GM21529 (cell line): Measurements from ENCODE around the gene FGL2.
"Not testable (repeated sequence)": the region's sequence is repeated elsewhere in the genome, so short reads cannot be mapped to it uniquely, and the experiment has no call there.

Experiments
- ATAC-seq: cut with Tn5 transposase; IDR thresholded peaks from one replicate; pipeline ENCODE4 v1.9.1; 2021; ENCODE audit not compliant: unreplicated experiment

FGL2 gene

DNA sequence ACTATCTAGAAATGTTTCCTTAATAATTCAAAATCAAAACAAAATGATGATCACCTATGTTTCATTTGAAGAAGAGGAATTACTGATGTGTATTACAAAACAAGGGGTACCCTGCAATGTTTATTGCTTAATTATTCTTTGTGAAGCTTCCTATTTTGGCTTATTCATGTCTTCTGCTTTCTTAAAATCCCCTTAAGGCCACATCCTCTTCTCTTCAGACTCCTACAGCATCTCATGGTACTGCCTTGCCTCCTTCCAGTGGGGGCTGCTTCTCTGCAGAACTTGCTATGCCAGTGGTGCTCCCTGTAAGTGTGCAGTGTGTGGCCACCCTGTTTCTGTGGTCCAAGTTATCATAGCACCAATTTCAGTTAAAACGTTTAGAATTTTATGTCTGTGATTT, 42.2 kb downstream of the FGL2 start:
- ATAC-seq: peak; percentile 68

DNA sequence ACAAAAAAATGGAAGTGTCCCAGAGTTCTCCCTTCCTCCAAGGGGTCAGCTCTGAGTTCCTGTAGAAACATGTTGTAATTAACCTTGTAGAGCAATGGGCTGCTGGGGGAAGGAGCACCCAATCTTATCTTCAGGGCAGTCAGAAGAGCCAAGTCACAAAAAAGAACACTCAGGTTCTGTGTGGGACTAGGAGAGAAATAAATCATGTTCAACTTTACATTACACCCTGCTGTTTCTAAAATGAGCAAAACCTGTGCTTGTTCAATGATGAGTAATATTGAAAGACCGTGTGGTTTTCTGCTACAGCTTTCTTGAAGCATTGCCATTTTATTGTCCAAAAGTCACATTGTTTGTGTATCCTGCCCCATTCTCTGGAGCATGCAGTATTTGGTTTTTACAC, 42.6 kb downstream of the FGL2 start:
- peak; percentile 76 for ATAC-seq

DNA sequence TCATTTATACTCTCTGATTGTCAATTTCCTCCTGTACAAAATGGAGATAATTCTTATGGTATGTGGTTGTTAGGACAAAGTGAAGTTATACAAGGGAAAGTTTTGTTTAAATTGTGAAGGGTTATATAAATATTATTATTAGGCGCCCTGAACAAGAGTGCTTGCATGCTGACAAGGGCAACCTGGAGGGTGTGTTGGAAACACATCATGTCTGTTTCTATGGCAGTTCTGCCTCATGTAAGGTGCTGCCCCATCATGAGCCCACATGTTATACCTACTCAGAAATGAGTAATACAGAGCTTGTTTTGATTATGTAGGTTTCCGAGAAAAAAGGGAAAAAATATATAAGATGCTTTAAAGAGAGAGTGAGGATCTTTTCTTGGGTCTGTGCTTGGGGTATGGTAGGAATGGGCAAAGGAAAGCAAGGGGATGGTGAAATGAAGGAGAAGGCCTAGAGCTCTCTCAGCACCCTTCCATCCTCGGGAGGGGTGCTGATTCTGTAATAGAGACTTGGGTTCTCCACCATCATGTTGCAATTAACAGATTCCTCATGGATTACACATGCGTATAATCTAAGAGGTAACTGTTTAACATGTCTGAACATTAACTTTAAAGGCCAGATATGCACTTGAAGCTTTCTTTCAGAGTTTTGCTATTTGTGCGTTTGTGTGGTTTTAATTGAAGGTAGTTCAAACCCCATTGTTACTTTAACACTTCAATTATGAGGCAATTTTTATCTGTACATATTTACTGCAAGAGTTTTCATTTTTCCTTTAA, 43.8 kb downstream of the FGL2 start:
- not testable (repeated sequence) for ATAC-seq

DNA sequence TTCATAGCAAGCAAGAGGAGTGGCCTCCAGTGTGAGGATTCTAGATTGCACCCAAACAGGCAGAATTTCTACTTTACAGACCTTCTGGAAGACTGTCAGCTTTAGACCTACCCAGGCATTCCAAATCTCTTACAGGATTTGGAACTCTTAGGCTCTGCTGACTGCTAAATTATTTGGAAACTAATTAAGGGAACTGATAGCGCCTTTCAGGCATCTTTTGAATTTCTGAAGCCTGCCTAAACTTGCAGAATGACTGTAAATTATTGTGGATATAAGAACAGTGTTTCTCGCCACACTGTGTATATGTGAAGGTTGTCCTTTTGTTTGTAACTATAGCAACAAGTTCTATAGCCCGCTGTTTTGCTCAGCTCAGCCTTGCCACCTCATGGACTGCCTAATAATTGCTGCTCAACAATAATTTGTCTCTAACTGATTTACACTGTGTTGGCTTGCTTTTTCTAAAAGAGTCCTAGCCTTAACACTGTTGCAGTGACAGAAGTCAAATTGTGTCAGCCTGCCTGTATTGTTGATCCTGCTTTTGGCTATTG, 44.6 kb downstream of the FGL2 start:
- ATAC-seq: peak; percentile 51

DNA sequence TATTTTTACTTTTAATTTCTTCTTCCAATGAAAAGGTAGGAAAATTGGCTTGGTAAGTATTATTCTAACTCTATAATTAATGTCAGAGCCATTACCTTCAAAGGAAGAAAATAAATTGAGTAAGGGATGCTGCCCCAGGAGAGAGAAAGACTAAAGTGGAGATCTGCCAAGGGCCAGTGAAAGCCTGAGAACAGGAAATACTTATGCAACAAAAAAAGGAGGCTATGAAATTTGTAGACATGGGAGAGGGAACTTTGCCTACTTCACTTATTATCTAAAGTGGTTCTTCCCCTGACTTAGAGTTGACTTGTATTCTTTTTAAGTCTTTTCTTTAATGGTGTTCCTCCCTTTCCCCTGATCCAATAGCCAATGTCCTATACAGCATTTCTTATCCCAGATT, 47.4 kb downstream of the FGL2 start:
- not testable (repeated sequence) for ATAC-seq
